GM19468 (cell line): ENCODE data around the gene ERP29.
"Not testable (repeated sequence)": the region's sequence is repeated elsewhere in the genome, so short reads cannot be mapped to it uniquely, and the experiment has no call there.

ENCODE experiments used
- ATAC-seq: cut with Tn5 transposase; IDR thresholded peaks from one replicate; pipeline ENCODE4 v1.9.1; 2021; ENCODE audit warnings: mild to moderate bottlenecking, moderate library complexity, moderate number of reproducible peaks; ENCODE audit not compliant: unreplicated experiment; ENCODE audit errors: extremely low read depth

Gene ERP29

DNA sequence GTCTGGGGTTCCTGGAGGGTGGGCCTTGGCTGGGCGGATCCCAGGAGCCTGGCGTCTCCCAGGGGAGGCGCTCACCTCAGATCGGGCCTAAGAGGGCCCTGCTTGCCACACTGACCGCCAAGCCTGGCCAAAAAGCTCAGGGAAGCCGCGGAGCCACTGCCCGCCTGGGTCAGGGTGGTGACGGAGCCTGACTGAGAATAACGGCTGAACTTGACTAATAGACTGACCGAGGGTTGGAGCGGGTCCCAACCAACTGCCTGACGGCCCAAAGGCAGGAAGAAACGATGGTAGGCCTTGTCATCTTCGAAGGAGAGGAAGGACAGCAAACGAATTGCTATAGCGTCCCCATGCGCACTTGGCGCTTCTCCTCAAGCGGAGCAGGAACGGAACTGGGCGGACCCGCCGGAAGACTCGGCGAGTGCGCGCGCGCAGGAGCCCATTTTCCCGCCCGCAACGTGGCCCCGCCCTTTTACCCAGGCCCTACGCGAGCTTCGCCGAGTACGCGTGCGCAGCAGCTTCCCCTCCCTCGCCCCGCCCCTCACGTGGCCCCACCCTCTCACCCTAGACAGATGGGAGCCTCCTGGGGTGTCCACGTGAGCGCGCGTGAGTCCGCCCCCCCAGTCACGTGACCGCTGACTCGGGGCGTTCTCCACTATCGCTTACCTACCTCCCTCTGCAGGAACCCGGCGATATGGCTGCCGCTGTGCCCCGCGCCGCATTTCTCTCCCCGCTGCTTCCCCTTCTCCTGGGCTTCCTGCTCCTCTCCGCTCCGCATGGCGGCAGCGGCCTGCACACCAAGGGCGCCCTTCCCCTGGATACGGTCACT, at the start of gene ERP29, which contains the start of gene TMEM116:
TSS of gene ERP29 (plus strand) at position 652 of the 826 bp plus-strand sequence. CDS start at position 692, 40 bp downstream.
TSS of gene TMEM116 (minus strand) at position 391 of the 826 bp plus-strand sequence. CDS start 7,895 bp downstream, outside the sequence.
- peak; percentile 52 for ATAC-seq

DNA sequence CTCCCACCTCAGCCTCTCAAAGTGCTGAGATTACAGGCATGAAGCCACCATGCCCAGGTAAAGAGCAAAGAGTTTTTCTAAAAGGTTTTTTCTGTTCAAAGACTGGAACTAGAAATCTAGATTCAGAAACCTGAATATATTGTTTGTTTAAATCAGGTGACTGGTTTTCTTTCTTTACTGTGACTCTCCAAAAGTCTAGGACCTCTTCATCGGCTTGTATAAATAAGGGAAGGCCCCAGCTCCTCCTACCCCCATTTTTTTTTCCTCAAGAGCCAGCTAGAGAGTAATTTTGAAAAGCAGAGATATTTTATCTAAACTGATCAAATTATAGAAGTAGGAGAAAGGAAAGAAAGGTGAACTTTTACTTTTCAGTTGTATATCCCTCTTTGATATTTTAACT, 48.3 kb upstream of the ERP29 start:
- no peak for ATAC-seq

DNA sequence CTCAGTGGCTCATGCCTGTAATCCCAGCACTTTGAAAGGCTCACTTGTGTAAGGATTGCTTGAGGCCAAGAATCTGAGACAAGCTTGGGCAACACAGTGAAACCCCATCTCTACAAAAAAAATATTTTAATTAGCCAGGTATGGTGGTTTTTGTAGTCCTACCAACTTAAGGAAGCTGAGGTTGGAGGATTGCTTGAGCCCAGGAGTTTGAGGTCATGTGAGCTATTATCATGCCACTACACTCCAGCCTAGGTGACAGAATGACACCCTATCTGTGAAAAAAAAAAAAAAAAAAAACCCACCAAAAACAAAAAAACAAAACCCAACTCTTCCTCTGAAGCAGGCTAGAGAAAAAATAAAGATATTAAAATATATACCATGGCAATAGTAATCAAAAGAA, 41.4 kb upstream of the ERP29 start:
- no peak for ATAC-seq

DNA sequence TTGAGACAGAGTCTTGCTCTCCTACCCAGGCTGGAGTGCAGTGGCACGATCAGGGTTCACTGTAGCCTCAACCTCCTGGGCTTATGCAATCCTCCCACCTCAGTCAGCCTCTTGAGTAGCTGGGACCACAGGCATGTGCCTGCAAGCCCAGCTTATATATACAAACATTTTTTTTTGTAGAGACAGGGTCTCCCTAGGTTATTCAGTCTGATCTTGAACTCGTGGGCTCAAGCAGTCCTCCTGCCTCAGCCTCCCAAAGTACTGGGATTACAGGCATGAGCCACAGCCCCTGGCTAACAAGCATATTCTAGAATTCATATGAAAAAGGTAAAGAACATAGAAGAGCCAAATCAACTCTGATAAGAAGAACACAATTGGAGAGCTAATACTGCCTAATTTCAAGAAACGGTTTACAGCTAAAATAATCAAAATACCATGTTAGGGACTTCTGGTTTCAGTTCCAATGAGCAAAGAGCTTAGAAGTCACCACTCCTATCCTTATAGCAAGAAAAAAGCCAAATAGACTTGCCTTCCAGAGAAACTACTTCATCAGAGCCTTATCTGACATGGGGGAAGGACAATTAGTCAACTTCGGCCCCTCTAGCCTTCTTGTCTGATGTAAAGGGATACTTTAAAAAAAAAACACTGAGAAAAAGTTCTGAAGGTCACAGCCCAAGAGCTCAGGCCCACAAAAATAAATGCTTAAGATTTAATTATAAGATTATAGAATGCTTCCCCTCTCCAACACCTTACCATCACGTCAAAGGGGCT, 37.9 kb upstream of the ERP29 start:
- no peak for ATAC-seq

DNA sequence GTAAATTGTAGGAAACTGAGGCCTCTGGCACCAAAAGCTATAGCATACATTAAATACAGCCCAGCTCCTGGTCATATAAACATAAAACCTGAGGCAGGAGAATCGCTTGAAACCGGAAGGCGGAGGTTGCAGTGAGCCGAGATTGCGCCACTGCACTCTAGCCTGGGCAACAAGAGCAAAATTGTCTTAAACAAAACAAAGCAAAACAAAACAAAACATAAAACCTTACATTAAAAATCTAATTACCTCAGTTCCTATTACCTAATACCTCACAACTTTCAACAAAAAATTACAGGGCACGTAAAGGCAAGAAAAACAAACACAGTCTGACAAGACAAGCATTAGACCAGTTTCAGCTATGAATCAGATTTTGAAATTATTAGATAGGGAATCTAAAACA, 36.9 kb upstream of the ERP29 start:
- no peak for ATAC-seq

DNA sequence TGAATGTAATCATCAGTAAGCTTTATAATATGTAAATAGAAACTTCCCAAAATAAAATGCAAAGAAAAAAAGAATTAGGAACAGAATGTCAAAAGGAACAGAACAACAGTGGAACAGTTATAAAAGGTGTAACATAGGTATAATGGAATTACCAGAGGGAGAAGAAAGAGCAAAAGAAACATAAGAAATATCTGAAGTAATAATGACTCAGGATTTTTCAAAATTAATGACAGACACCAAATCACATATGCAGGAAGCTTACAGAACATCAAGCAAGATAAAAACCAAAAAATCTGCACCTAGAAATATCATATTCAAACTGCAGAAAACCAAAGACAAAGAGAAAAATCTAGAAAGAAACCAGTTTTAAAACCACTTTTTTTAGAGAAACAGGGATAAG, 36.4 kb upstream of the ERP29 start:
- no peak for ATAC-seq

DNA sequence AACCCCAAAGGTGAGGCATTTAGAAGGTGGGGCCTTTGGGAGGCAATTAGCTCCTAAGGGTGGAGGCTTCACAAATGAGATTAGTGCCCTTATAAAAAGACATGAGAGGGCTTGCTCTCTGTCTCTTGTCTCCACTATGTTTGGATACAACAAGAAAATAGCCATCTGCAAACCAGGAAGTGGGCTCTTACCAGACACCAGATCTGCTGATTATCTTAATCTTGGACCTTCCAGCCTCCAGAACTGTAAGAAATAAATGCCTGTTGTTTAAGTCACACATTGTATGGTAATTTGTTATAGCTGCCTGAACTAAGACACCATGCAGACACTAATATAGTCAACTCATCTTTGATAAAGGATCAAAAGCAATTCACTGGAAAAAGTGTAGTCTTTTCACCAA, 34.7 kb upstream of the ERP29 start:
- no peak for ATAC-seq

DNA sequence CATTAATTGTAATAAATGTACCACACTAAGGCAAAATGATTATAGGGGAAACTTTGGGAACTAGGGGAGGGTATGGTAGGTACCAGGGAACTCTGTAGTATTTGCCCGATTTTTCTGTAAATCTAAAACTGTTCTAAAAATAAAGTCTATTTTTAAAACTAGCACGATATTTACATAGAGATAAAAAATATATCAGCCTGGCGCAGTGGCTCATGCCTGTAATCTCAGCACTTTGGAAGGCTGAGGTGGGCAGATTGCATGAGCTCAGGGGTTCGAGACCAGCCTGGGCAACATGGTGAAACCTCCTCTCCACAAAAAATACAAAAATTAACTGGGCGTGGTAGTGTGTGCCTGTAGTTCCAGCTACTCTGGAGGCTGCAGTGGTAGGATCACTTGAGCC, 32.6 kb upstream of the ERP29 start:
- ATAC-seq, result no peak

DNA sequence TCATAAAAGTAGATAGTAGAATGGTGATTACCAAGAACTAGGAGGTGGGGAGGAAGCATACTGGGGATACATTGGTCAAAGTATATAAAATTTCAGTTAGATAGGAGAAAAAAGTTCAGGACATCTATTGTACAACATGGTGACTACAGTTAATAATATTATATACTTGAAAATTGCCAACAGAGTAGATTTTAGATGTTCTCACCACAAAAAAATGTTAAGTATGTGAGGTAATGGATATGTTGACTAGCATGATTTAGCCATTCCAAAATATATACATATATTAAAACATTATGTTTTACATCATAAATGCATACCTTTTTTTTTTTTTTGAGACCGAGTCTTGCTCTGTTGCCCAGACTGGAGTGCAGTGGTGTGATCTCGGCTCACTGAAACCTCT, 31.2 kb upstream of the ERP29 start:
- ATAC-seq, result no peak

DNA sequence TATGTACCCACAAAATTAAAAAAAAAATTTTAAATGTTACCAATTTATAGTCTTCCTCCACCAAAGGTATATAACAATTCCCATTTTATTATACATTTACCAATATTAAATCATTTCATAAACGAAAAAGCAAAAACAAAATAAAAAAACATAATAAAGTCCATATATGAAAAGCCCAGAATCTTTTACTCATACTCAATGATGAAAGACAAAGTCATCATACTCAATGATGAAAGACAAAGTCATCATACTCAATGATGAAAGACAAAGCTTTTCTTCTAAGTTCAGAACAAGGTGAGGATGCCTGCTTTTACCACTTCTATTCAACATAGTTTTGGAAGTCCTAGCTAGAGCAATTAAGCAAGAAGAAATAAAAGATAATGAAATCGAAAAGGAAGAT, 28.4 kb upstream of the ERP29 start:
- no peak for ATAC-seq

DNA sequence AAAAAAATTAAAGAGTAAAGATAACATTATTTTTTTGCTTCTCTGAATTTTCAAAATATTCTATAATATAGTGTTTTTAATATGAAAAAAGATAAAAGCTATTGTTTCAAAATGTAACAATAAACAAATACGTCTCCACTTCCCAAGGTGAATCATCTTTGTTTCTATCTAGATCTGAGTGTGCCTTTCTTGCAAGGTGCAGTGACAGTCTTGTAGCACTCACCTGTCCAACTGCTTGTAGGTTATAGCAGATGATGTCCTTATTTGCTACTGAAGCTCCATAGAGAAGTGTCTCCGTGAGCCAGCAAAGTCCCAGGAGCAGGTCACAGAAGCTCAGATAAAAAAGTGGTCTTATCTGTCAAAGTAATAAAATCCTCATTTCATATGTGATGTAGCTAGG, 21.7 kb upstream of the ERP29 start:
- no peak for ATAC-seq

DNA sequence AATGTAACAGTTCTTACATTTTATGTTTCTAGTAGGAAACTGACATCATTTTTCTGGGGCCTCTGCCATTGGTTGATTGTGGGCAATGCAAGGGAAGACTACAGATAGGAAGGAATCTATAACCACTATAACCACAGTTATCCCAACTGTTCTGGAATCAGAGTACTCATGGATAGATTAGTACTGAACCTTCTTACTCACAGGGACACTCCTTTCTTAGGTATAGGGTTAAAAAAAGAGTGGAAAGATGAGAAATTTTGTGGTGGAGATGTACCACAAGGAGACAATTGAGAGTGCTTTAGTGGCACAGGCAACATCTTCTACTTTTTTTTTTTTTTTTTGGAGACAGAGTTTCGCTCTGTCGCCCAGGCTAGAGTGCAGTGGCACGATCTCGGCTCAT, 21.3 kb upstream of the ERP29 start:
- ATAC-seq, result no peak

DNA sequence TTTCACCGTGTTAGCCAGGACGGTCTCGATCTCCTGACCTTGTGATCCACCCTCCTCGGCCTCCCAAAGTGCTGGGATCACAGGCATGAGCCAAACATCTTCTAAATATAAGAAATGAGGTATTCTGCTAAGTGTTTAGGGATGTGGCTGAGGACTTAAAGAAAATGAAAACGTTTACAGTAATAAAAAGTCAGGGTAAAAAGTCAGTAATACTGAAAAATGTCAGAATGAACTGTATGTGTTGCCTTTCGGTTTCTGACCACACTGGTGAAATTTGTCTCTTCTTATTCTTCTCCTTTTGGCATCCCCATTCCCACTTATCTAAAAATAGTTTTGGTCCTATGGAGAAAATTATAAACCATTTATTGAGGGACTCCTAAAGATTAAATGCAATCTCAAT, 20.8 kb upstream of the ERP29 start:
- ATAC-seq, result no peak

DNA sequence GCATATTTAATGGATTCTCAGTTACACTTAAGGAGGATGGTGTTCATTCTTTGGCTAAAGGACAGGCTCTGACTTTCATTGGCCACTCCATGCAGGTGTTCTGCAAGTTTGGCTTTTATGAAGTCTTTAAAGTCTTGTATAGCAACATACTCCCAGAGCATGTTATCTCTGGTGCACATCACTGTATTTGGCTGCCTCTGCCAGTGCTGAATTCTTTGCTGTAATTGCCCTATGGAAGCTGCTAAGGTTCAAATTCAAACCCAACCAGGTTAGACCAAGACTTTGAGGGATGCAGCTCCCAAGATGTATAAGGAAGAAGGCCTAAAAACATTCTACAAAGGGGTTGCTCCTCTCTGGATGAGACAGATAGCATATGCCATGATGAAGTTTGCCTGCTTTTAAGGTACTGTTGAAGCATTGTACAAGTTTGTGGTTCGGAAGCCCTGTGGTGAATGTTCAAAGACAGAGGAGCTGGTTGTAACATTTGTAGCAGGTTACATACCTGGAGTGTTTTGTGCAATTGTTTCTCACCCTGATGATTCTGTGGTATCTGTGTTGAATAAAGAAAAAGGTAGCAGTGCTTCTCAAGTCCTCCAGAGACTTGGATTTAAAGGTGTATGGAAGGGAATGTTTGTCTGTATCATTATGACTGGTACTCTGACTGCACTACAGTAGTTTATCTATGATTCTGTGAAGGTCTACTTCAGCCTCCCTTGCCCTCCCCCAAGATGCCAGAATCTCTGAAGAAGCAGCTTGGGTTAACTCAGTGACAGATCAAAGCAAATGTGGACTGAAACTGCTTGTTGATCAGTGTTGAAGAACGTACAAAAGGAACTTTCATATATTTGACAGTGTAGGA, 19.7 kb upstream of the ERP29 start:
- peak; percentile 53 for ATAC-seq

DNA sequence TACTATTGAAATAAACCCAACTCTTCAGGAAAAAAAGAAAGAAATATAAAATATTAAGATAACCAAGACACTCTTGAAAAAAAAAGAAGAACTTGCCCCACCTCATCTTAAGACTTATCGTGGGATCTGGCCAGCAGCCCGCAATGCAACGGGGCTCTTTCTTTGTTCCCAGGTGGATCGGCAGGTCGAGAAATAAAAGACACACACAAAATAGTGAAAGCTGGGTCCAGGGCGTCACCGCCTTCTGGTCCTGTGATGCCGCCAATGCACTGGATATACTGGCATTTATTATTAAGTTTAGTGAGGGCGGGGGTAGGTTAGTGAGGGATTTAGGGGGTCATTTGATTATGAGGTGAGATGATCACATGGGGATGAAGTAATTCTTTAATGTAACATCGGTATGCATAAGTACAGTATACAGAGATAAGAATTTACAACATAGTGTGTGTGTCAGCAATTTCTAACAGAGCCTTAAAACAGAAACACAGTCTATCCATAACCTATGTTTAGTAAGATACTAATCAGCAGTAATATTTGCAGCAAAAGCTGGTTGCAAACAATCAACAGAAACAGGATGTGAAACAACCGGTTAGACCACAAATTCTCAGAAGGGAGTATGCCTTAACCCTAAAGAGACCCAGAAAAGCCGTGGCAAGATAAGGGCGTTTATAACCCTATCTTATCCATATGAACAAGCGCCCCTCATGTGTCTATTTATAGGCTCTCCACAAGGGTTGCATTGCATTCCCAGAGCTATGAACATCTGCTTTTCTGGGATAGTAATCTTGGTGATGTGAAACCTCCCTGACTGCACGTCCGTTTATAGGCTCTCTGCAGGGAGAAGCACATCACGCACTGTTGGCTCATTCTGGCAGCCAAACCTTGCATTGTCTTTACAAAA, 18.8 kb upstream of the ERP29 start:
- ATAC-seq, result not testable (repeated sequence)

DNA sequence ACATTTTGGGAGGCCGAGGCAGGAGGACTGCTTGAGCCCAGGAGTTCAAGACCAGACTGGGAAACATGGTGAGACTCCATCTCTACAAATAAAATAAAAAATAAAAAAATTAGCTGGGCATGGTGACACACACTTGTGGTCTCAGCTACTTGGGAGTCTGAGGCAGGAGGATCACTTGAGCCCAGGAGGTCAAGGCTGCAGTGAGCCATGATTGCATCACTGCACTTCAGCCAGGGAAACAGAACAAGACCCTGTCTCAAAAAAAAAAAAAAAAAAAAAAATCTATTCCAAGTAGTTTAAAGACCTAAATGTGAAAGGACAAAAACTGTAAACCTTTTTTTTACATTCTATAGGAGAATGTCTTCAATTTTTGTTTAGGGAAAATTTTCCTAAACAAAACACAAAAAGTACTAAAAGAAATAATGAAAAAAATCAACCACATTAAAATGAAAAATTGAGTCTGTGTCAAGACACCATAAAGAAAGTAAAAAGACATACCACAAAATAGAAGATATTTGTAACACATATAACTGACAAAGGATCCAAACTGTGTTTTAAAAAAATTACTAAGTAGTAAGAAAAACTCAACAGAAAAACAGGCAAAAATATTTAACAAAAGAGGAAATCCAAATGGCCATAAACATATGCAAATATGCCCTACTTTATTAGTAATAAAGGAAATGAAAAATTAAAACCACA, 17.3 kb upstream of the ERP29 start:
- ATAC-seq, result no peak

DNA sequence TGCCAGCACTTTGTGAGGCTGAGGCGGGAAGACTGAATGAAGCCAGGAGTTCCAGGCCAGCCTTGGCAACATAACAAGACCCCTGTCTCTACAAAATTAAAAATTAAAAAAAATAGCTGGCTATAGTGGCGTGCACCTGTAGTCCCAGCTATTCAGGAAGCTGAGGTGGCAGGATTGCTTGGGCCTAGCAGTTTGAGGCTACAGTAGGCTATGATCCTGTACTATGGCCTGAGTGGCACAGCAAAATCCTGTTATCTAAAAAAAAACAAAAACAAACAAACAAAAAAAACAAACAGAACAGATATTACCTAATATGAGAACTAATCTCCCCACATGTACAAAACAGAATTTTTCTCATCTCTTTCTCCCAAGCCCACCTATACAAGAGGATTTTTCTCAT, 15.9 kb upstream of the ERP29 start:
- ATAC-seq, result no peak

DNA sequence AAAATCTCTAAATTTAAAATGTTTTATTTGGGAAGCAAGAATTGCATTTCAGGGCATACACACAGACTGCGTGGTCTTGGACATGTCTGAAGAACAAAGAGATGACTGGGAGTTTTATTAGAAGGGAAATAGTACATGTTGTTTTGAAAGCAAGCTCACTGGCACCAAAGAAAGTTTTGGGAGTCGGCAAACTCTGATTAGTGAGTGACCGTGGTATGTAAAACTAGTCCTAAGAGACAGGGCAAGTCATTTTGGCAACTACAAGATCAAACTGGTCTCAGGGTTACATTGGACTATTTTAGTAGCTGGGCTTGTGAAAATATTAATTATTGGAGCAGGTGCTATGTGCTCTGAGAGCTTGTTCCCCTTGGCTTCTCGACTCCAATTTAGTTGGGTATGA, 15.2 kb upstream of the ERP29 start:
- no peak for ATAC-seq

DNA sequence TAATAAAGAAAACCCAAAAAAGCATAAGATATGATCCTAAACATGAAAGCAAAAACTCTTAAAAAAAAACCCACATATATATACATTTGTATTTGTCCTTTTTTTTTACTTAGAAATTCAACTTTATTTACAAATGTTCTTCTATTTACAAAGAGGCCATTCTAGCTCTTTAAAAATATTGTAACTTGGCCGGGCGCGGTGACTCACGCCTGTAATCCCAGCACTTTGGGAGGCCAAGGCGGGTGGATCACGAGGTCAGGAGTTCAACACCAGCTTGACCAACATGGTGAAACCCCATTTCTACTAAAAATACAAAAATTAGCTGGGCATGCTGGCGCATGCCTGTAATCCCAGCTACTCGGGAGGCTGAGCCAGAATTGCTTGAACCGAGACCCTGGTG, 14.1 kb upstream of the ERP29 start:
- not testable (repeated sequence) for ATAC-seq
